Measurements from ENCODE around the gene SCN5A. TPM values are rescaled to one million over a fixed set of nuclear protein-coding genes. Genes with fewer than 3 reads are reported as not detected.

SCN5A gene
- polyA plus RNA-seq, 1 of the 3 experiments (the other 2 are of a cell fraction), result 0.18 TPM

DNA sequence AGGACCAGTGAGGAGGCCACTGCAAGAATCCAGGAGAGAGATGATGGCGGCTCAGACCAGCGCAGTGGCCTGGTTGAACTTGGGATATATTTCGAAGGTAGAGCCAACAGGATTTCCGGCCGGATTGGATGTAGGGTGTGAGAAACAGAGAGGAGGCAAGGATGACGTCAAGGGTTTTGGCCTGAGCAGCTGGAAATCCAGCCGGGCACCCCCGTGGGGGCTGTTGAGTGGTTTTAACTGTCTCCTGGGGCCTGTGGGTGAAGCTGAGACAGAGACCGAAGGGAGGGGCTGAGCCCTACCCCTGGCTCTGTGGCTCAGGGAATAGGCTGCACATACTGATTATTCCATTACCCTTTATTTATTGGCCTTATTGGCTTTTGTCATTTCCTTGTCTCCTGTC, 107.7 kb downstream of the SCN5A start:
- Histone ChIP-seq H3K4me3 (ENCODE audit: low read depth in 2 of 2, low read length in 1 of 2) (no peak overlapping the region), H3F3A (replicated peaks; ENCODE audit: insufficient read depth) (no peaks in the 10 kb centered on the region), H3K79me2 (ENCODE audit: insufficient read depth) (no peaks in the 10 kb centered on the region), H3K27me3 (ENCODE audit: insufficient read depth) (no peaks in the 10 kb centered on the region), H3K27ac (ENCODE audit: low read depth in 2 of 2, low read length in 1 of 2) (no peak overlapping the region), H4K20me1 (ENCODE audit: insufficient read depth) (no peaks in the 10 kb centered on the region), H3K4me1 (ENCODE audit: control insufficient read depth in 1 of 2, insufficient read depth in 2 of 2, low read depth in 1 of 2, low read length in 1 of 2) (peaks cover 0 to 22% of the 10 kb centered on the region in 2 experiments; a peak in 1 of 4 replicates), H3K9ac (no peak overlapping the region), H2AFZ (ENCODE audit: low read depth) (no peak overlapping the region), H3K4me2 (no peak overlapping the region), H3K9me3 (no peaks in the 10 kb centered on the region), H3K36me3 (replicated peaks in 1 of 2; ENCODE audit: control insufficient read depth in 1 of 2, insufficient read depth in 2 of 2, low read length in 1 of 2) (no peaks in the 10 kb centered on the region), H3K9me2 (no peaks in the 10 kb centered on the region)
- TF ChIP-seq USF1 (IDR thresholded peaks at IDR 0.05; ENCODE audit: borderline replicate concordance, low read depth) (no peak), EP300 (IDR thresholded peaks at IDR 0.05; ENCODE audit: borderline replicate concordance in 1 of 2, low read depth in 1 of 2, low read length in 1 of 2) (no peak), GABPA (IDR thresholded peaks at IDR 0.05; ENCODE audit: low read depth) (no peak), TAF1 (IDR thresholded peaks at IDR 0.05; ENCODE audit: borderline replicate concordance, low read depth, low read length) (no peak), CHD2 (IDR thresholded peaks at IDR 0.05; ENCODE audit: low read length, partially characterized antibody) (no peak), ZBTB33 (IDR thresholded peaks at IDR 0.05; ENCODE audit: borderline replicate concordance, low read depth) (no peak)
- ChIA-PET CTCF (interaction anchor here (0.6 to 1.9 kb wide), 5 partner anchors 20 to 419 kb away, joined by 3 to 7 read pairs (median 4); no protein-coding TSS in a partner anchor), POLR2A (no interaction called here)
- peak; percentile 47 for DNase-seq
- 84% methylated on average over 9 of the region's 9 CpGs for WGBS (ENCODE audit: low lambda C conversion rate)

DNA sequence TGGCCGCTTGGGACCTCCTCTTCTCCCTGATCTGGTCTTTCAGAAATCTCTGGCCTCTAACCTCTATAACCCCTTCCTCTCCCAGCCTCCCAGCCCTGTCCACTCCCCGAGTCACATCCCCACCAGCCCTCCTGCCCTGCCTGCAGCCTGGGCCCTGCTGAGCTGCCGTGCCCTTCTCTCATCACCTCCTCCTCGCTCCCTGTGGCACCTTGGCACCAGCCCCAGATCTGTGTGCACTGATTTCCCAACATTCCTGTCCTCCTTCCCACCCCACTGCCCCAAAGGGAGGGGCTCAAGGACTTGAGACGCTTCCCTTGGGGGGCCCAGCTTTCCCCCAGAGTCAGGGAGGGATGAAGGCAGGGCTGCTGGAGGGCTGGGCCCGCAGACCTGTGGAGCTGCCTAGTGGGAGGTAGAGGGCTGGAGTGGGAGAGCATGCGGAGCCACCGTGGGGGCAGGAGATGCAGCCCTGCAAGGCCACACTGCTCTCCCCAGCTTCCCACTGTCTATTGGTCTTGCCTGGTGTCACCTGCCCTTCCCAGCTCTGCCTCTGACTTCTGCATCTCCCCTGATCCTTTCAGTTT, 110.6 kb downstream of the SCN5A start:
- 91% methylated on average over 4 of the region's 8 CpGs for WGBS (ENCODE audit: low lambda C conversion rate)
- H3K9me2 ChIP-seq, result no peaks in the 10 kb centered on the region
- ChIA-PET CTCF (interaction anchor here (1.1 to 3.4 kb wide), 6 partner anchors 10 to 117 kb away, joined by 3 to 22 read pairs (median 5); partner anchors contain the start of gene EXOG), POLR2A (interaction anchor here (0.8 kb wide), 1 partner anchor 86 kb away, joined by 3 read pairs; no protein-coding TSS in a partner anchor)
- H3K9ac ChIP-seq, result no peak overlapping the region
- H3F3A ChIP-seq (replicated peaks; ENCODE audit: insufficient read depth), result no peaks in the 10 kb centered on the region
- H3K27ac ChIP-seq (ENCODE audit: low read depth in 2 of 2, low read length in 1 of 2), result no peak overlapping the region
- H3K79me2 ChIP-seq (ENCODE audit: insufficient read depth), result no peaks in the 10 kb centered on the region
- H4K20me1 ChIP-seq (ENCODE audit: insufficient read depth), result no peaks in the 10 kb centered on the region
- no peaks in the 10 kb centered on the region for H3K36me3 ChIP-seq (replicated peaks in 1 of 2; ENCODE audit: control insufficient read depth in 1 of 2, insufficient read depth in 2 of 2, low read length in 1 of 2)
- no peak for TF ChIP-seq NRF1 (IDR thresholded peaks at IDR 0.05; ENCODE audit: low read depth, low read length)
- no peak for TF ChIP-seq MXI1 (IDR thresholded peaks at IDR 0.05; ENCODE audit: low read depth, low read length)
- no peak for TF ChIP-seq POLR2AphosphoS5 (IDR thresholded peaks at IDR 0.05; ENCODE audit: low read depth, low read length)
- H3K4me1 ChIP-seq (ENCODE audit: control insufficient read depth in 1 of 2, insufficient read depth in 2 of 2, low read depth in 1 of 2, low read length in 1 of 2), result peaks cover 0 to 24% of the 10 kb centered on the region in 2 experiments; a peak in 1 of 4 replicates
- H3K4me2 ChIP-seq, result no peak overlapping the region
- DNase-seq, result no peak
- H3K4me3 ChIP-seq (ENCODE audit: low read depth in 2 of 2, low read length in 1 of 2), result no peak overlapping the region
- H2AFZ ChIP-seq (ENCODE audit: low read depth), result no peak overlapping the region
- no peaks in the 10 kb centered on the region for H3K27me3 ChIP-seq (ENCODE audit: insufficient read depth)
- no peaks in the 10 kb centered on the region for H3K9me3 ChIP-seq

Data from SK-N-SH (cell line).